Hepatocyte (in vitro differentiated cells): Measurements from ENCODE around the gene RABGAP1. TPM values are rescaled to one million over a fixed set of nuclear protein-coding genes. Genes with fewer than 3 reads are reported as not detected.

Experiments
- DNase-seq: peaks from one replicate; pipeline ENCODE4 v3.0.0-alpha.2; 2016; ENCODE audit warnings: low spot score
- H2AFZ ChIP-seq: fragments of 200-600 bp; sonication (generic); 2 replicates; pipeline ENCODE4 v1.6.0; 2016; ENCODE audit warnings: antibody characterized with exemption, mild to moderate bottlenecking
- H3K27ac ChIP-seq: fragments of 200-600 bp; sonication (generic); 2 replicates; pipeline ENCODE4 v1.5.1; 2016; ENCODE audit warnings: mild to moderate bottlenecking
- H3K27me3 ChIP-seq: fragments of 200-600 bp; sonication (generic); 2 replicates; pipeline ENCODE4 v1.6.1; 2016
- H3K36me3 ChIP-seq: fragments of 200-600 bp; sonication (generic); replicated peaks from 2 replicates; pipeline ENCODE4 v1.5.1; 2016; ENCODE audit warnings: low read depth; ENCODE audit not compliant: insufficient read depth
- H3K4me1 ChIP-seq: fragments of 200-600 bp; sonication (generic); 2 replicates; pipeline ENCODE4 v1.5.1; 2016; ENCODE audit warnings: mild to moderate bottlenecking, moderate library complexity; ENCODE audit not compliant: insufficient read depth
- H3K4me2 ChIP-seq: fragments of 200-600 bp; sonication (generic); 2 replicates; pipeline ENCODE4 v1.6.0; 2016
- H3K4me3 ChIP-seq: fragments of 200-600 bp; sonication (generic); 2 replicates; pipeline ENCODE4 v1.5.1; 2016; ENCODE audit warnings: mild to moderate bottlenecking
- H3K79me2 ChIP-seq: fragments of 200-600 bp; sonication (generic); 2 replicates; pipeline ENCODE4 v1.6.0; 2017; ENCODE audit warnings: mild to moderate bottlenecking
- H3K9me2 ChIP-seq: fragments of 200-600 bp; sonication (generic); replicated peaks from 2 replicates; pipeline ENCODE4 v1.6.0; 2017; ENCODE audit warnings: mild to moderate bottlenecking; ENCODE audit not compliant: insufficient read depth
- H3K9me3 ChIP-seq: fragments of 200-600 bp; sonication (generic); 2 replicates; pipeline ENCODE4 v1.5.1; 2016; ENCODE audit warnings: low read depth, mild to moderate bottlenecking
- H4K20me1 ChIP-seq: fragments of 200-600 bp; sonication (generic); 2 replicates; pipeline ENCODE4 v1.6.0; 2016; ENCODE audit warnings: mild to moderate bottlenecking; ENCODE audit not compliant: insufficient read depth, poor library complexity, severe bottlenecking
- CTCF ChIP-seq: fragments of 200-600 bp; sonication (generic); IDR thresholded peaks from 2 replicates; pipeline ENCODE4 v1.5.1; 2016; ENCODE audit warnings: antibody characterized with exemption, mild to moderate bottlenecking; ENCODE audit not compliant: poor library complexity
- EZH2 ChIP-seq: fragments of 200-600 bp; sonication (generic); IDR thresholded peaks from 2 replicates; pipeline ENCODE4 v1.6.1; 2016; ENCODE audit warnings: antibody characterized with exemption, mild to moderate bottlenecking, borderline replicate concordance
- EZH2phosphoT487 ChIP-seq: fragments of 200-600 bp; sonication (generic); IDR thresholded peaks from one replicate; pipeline ENCODE4 v1.6.1; 2018; ENCODE audit warnings: antibody characterized with exemption, mild to moderate bottlenecking, low read depth, moderate library complexity; ENCODE audit not compliant: unreplicated experiment, severe bottlenecking
- WGBS: methylation state at CpG from one replicate; pipeline ENCODE4 v1.1.6; 2016; ENCODE audit warnings: low lambda C conversion rate; ENCODE audit errors: missing lambda C conversion rate; 5-methylcytosine and 5-hydroxymethylcytosine counted together
- polyA plus RNA-seq: library from polyadenylated mRNA; unstranded; fragments of >200 nt; fragmentation: Nextera tagmentation; extraction: Ambion mirVana; gene quantifications from 2 replicates; pipeline ENCODE4 v1.2.1, GENCODE V29; 2016
- total RNA-seq: library from RNA; depleted of rRNA; stranded (reverse); fragments of >200 nt; gene quantifications from 2 replicates; pipeline ENCODE4 v1.2.3, GENCODE V29; 2014

The RABGAP1 gene
- total and polyA plus RNA-seq, 2 experiments from 2014 or later = 26.8 to 58.4 TPM

GRCh38 chr9:123119566-123119965 lies 178.7 kb downstream of the RABGAP1 start:
- H3K79me2 ChIP-seq = no peaks in the 10 kb centered on the region
- H3K9me2 ChIP-seq = no peaks in the 10 kb centered on the region
- WGBS = 94% methylated on average over 7 of the region's 7 CpGs
- no peaks in the 10 kb centered on the region for H4K20me1 ChIP-seq
- no peaks in the 10 kb centered on the region for H3K9me3 ChIP-seq
- H3K27me3 ChIP-seq = no peaks in the 10 kb centered on the region
- H3K36me3 ChIP-seq = no peaks in the 10 kb centered on the region
- TF ChIP-seq CTCF (no peak), EZH2phosphoT487 (no peak), EZH2 (no peak)
- no peak overlapping the region for H3K4me3 ChIP-seq
- H3K4me1 ChIP-seq = no peaks in the 10 kb centered on the region
- H3K27ac ChIP-seq = no peak overlapping the region
- H2AFZ ChIP-seq = no peak overlapping the region
- H3K4me2 ChIP-seq = no peak overlapping the region
- no peak for DNase-seq

GRCh38 chr9:123120131-123120530 lies 179.3 kb downstream of the RABGAP1 start:
- Histone ChIP-seq H3K27me3 (no peaks in the 10 kb centered on the region), H3K4me2 (no peak overlapping the region), H3K9me3 (no peaks in the 10 kb centered on the region), H3K4me3 (no peak overlapping the region), H3K36me3 (no peaks in the 10 kb centered on the region), H4K20me1 (no peaks in the 10 kb centered on the region), H3K27ac (no peak overlapping the region), H2AFZ (no peak overlapping the region), H3K9me2 (no peaks in the 10 kb centered on the region), H3K79me2 (no peaks in the 10 kb centered on the region), H3K4me1 (no peaks in the 10 kb centered on the region)
- TF ChIP-seq EZH2 = no peak
- TF ChIP-seq CTCF = no peak
- no peak for TF ChIP-seq EZH2phosphoT487
- WGBS = 88% methylated on average over 4 of the region's 5 CpGs
- no peak for DNase-seq

- 96% methylated on average over 1 of the region's 1 CpG for WGBS
- DNase-seq = no peak
- Histone ChIP-seq H4K20me1 (no peaks in the 10 kb centered on the region), H3K79me2 (no peaks in the 10 kb centered on the region), H3K9me3 (no peaks in the 10 kb centered on the region), H3K27ac (no peak overlapping the region), H3K36me3 (no peaks in the 10 kb centered on the region), H3K4me1 (no peaks in the 10 kb centered on the region), H3K27me3 (no peaks in the 10 kb centered on the region), H2AFZ (no peak overlapping the region), H3K9me2 (no peaks in the 10 kb centered on the region), H3K4me3 (no peak overlapping the region), H3K4me2 (no peak overlapping the region)
- no peak for TF ChIP-seq EZH2
- no peak for TF ChIP-seq EZH2phosphoT487
- TF ChIP-seq CTCF = no peak
Measured at GRCh38 chr9:123120953-123121352, 180.1 kb downstream of the RABGAP1 start.

GRCh38 chr9:123121457-123121856 lies 180.6 kb downstream of the RABGAP1 start:
- Histone ChIP-seq H2AFZ (no peak overlapping the region), H3K27me3 (no peaks in the 10 kb centered on the region), H3K9me3 (no peaks in the 10 kb centered on the region), H3K27ac (no peak overlapping the region), H4K20me1 (no peaks in the 10 kb centered on the region), H3K79me2 (no peaks in the 10 kb centered on the region), H3K4me3 (no peak overlapping the region), H3K9me2 (no peaks in the 10 kb centered on the region), H3K4me2 (no peak overlapping the region), H3K4me1 (no peaks in the 10 kb centered on the region), H3K36me3 (no peaks in the 10 kb centered on the region)
- WGBS = 70% methylated on average over 3 of the region's 3 CpGs
- no peak for TF ChIP-seq CTCF
- no peak for TF ChIP-seq EZH2
- no peak for TF ChIP-seq EZH2phosphoT487
- DNase-seq = no peak
